ENCODE measurements around the gene ETV3L.
A peak's percentile ranks its signal among the peaks of the same experiment; 100 is the strongest.

The ETV3L gene

GRCh38 chr1:157099633-157100009 is at the start of gene ETV3L:
ETV3L (minus strand) TSS chr1:157099808; CDS start chr1:157099523, 285 bp downstream.
- H3K4me1 ChIP-seq = no peaks in the 10 kb centered on the region
- H3K36me3 ChIP-seq = no peaks in the 10 kb centered on the region
- intact Hi-C loops (cut with DNase I; ENCODE audit: low total_unique reads) = no loop called here
- no peak within 1 kb of the TSS for H3K27ac ChIP-seq
- peaks cover 0 to 9% of the 10 kb centered on the region in 2 donors for H3K27me3 ChIP-seq
- no peak for TF ChIP-seq CTCF (IDR thresholded peaks at IDR 0.05)
- H3K9me3 ChIP-seq = no peaks in the 10 kb centered on the region
- H3K4me3 ChIP-seq = no peak within 1 kb of the TSS
- peak in 1 of 2 donors; percentile 61 for DNase-seq

DNA sequence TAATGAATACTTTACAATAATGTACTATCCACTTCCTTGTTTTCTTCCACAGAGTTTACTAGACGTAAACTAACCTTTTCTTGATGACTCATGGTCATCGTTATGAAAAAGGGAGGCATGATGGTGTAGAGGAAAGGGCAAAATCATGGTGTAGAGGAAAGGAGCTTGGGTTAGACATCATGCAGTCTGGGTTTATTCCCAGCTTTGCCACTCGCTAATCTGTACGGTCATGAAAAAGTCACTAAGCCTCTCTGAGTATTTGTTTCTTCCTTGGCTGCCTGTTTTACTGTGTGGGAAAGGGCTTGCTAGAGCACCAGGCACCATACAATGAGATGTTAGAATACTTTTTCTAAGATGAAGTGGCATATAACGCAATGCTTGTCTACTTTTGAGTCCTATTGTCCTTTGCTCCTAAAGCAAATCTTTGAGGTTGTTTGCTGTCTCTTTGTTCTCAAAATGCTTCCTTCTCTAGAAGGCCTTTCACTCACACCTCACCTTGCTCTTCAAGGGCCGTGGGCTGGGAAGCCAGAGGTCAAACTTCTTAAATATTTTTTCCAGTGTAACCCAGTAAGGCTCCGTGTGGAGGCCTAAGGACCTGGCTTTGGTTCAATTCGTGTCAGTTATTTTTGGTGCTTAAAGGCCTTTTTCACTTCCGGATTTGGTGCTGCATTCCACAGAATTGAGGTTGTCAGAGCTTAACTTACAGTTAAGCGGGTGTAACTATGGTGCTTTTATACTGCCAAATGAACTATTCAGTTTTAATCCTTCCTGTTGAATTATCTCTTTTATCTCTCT is 48.5 kb upstream of the ETV3L start:
- Histone ChIP-seq H3K27ac (peak overlapping the region in 1 of 2 donors; percentile 10), H3K36me3 (no peaks in the 10 kb centered on the region), H3K9me3 (no peaks in the 10 kb centered on the region), H3K4me1 (peaks cover 0 to 13% (median 4%) of the 10 kb centered on the region in 4 donors), H3K4me3 (no peak overlapping the region), H3K27me3 (no peaks in the 10 kb centered on the region)
- intact Hi-C loops (cut with DNase I; ENCODE audit: low total_unique reads) = no loop called here
- DNase-seq = no peak
- no peak for TF ChIP-seq CTCF (IDR thresholded peaks at IDR 0.05)

- Histone ChIP-seq H3K9me3 (no peaks in the 10 kb centered on the region), H3K27me3 (no peaks in the 10 kb centered on the region), H3K36me3 (no peaks in the 10 kb centered on the region), H3K4me1 (peaks cover 0 to 13% (median 4%) of the 10 kb centered on the region in 4 donors), H3K4me3 (no peak overlapping the region), H3K27ac (no peak overlapping the region)
- no peak for TF ChIP-seq CTCF (IDR thresholded peaks at IDR 0.05)
- intact Hi-C loops (cut with DNase I; ENCODE audit: low total_unique reads) = no loop called here
- DNase-seq = no peak
These were observed 47.4 kb upstream of the ETV3L start for GRCh38 chr1:157147037-157147436.

GRCh38 chr1:157146244-157146643 is 46.6 kb upstream of the ETV3L start:
- H3K27me3 ChIP-seq = no peaks in the 10 kb centered on the region
- H3K4me3 ChIP-seq = no peak overlapping the region
- no peaks in the 10 kb centered on the region for H3K9me3 ChIP-seq
- H3K36me3 ChIP-seq = no peaks in the 10 kb centered on the region
- peaks cover 0 to 13% (median 4%) of the 10 kb centered on the region in 4 donors for H3K4me1 ChIP-seq
- DNase-seq = no peak
- no peak overlapping the region for H3K27ac ChIP-seq
- TF ChIP-seq CTCF (IDR thresholded peaks at IDR 0.05) = no peak
- intact Hi-C loops (cut with DNase I; ENCODE audit: low total_unique reads) = no loop called here

- intact Hi-C loops (cut with DNase I; ENCODE audit: low total_unique reads) = no loop called here
- no peaks in the 10 kb centered on the region for H3K27me3 ChIP-seq
- peaks cover 0 to 13% (median 4%) of the 10 kb centered on the region in 4 donors for H3K4me1 ChIP-seq
- H3K9me3 ChIP-seq = no peaks in the 10 kb centered on the region
- DNase-seq = no peak
- H3K4me3 ChIP-seq = no peak overlapping the region
- H3K36me3 ChIP-seq = no peaks in the 10 kb centered on the region
- no peak for TF ChIP-seq CTCF (IDR thresholded peaks at IDR 0.05)
- no peak overlapping the region for H3K27ac ChIP-seq
These were observed 45.5 kb upstream of the ETV3L start for GRCh38 chr1:157145076-157145475.
